Measurements from ENCODE around the gene MAGOHB. TPM values are rescaled to one million over a fixed set of nuclear protein-coding genes. Genes with fewer than 3 reads are reported as not detected.
"Not testable (repeated sequence)": the region's sequence is repeated elsewhere in the genome, so short reads cannot be mapped to it uniquely, and the experiment has no call there.

MAGOHB gene
- total RNA-seq, 1 donor from 2014 or later = 21.7 TPM

DNA sequence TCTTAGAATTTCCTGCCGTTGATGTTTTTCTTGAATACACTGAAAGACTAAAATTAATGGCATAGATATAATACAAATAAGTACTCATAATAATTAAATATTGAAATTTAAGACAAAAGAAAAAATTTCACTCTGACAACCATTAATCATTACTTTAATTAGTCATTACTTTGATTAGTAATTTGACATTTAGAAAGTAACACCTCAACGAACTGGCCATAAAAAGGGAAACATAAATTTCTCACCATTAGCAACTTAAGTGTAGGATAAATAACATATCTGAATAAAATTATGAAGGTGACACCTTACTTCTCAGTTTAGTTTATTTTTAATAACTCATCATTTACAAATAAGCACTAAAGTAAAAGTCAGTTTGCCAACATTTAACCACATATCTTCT is 17.5 kb downstream of the MAGOHB start:
- Histone ChIP-seq H3K27me3 (ENCODE audit: control insufficient read depth, insufficient read depth, low read length) (no peaks in the 10 kb centered on the region), H3K4me3 (ENCODE audit: low read depth, low read length) (no peak overlapping the region), H3K36me3 (ENCODE audit: control insufficient read depth, insufficient read depth, low read length) (no peaks in the 10 kb centered on the region)
- TF ChIP-seq, protein P1, sequence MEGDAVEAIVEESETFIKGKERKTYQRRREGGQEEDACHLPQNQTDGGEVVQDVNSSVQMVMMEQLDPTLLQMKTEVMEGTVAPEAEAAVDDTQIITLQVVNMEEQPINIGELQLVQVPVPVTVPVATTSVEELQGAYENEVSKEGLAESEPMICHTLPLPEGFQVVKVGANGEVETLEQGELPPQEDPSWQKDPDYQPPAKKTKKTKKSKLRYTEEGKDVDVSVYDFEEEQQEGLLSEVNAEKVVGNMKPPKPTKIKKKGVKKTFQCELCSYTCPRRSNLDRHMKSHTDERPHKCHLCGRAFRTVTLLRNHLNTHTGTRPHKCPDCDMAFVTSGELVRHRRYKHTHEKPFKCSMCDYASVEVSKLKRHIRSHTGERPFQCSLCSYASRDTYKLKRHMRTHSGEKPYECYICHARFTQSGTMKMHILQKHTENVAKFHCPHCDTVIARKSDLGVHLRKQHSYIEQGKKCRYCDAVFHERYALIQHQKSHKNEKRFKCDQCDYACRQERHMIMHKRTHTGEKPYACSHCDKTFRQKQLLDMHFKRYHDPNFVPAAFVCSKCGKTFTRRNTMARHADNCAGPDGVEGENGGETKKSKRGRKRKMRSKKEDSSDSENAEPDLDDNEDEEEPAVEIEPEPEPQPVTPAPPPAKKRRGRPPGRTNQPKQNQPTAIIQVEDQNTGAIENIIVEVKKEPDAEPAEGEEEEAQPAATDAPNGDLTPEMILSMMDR (IDR thresholded peaks at IDR 0.05; ENCODE audit: insufficient read depth, low read length, poor library complexity, severe bottlenecking) = no peak
- DNase-seq (ENCODE audit: low read depth) = no peak

DNA sequence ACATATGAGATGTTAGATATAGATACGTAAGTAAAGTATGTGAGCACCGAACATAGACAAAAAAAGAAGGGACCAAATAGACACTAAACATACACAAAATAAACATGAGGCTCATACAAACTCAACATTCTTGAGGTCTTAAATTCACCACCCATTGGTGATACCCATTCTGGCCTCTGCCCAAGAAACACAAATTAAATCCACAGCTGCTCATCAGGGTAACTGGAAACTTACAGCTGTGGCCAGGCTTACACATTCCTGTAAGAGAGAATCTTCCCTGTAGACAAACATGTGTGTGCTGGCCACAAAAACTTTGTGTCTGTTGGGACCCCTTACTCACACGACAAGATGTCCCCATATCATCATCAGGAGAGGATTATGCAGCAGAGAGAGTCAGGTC is 22.4 kb downstream of the MAGOHB start:
- Histone ChIP-seq H3K36me3 (ENCODE audit: control insufficient read depth, insufficient read depth, low read length) (no peaks in the 10 kb centered on the region), H3K27me3 (ENCODE audit: control insufficient read depth, insufficient read depth, low read length) (no peaks in the 10 kb centered on the region), H3K4me3 (ENCODE audit: low read depth, low read length) (no peak overlapping the region)
- DNase-seq (ENCODE audit: low read depth) = no peak
- TF ChIP-seq, protein P1 (IDR thresholded peaks at IDR 0.05; ENCODE audit: insufficient read depth, low read length, poor library complexity, severe bottlenecking) = no peak

GRCh38 chr12:10584415-10584814 is 29.0 kb downstream of the MAGOHB start:
- H3K4me3 ChIP-seq (ENCODE audit: low read depth, low read length) = no peak overlapping the region
- H3K36me3 ChIP-seq (ENCODE audit: control insufficient read depth, insufficient read depth, low read length) = no peaks in the 10 kb centered on the region
- TF ChIP-seq, protein P1 (IDR thresholded peaks at IDR 0.05; ENCODE audit: insufficient read depth, low read length, poor library complexity, severe bottlenecking) = no peak
- no peaks in the 10 kb centered on the region for H3K27me3 ChIP-seq (ENCODE audit: control insufficient read depth, insufficient read depth, low read length)
- no peak for DNase-seq (ENCODE audit: low read depth)

- Histone ChIP-seq H3K27me3 (ENCODE audit: control insufficient read depth, insufficient read depth, low read length) (no peaks in the 10 kb centered on the region), H3K36me3 (ENCODE audit: control insufficient read depth, insufficient read depth, low read length) (no peaks in the 10 kb centered on the region), H3K4me3 (ENCODE audit: low read depth, low read length) (no peak overlapping the region)
- TF ChIP-seq, protein P1 (IDR thresholded peaks at IDR 0.05; ENCODE audit: insufficient read depth, low read length, poor library complexity, severe bottlenecking) = no peak
- no peak for DNase-seq (ENCODE audit: low read depth)
Measured at GRCh38 chr12:10582704-10583103, 30.7 kb downstream of the MAGOHB start.

DNA sequence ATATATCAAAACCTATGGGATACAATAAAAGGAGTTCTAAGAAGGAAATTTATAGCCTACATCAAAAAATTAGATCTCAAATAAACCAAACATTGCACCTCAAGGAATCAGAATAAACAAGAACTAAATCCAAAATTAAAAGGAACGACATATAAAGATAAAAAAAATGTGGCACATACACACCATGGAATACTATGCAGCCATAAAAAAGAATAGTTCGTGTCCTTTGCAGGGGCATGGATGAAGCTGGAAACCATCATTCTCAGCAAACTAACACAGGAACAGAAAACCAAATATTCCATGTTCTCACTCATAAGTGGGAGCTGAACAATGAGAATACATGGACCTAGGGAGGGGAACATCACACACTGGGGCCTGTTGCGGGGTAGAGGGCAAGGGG is 31.3 kb downstream of the MAGOHB start:
- not testable (repeated sequence) for DNase-seq (ENCODE audit: low read depth); H3K27me3 ChIP-seq (ENCODE audit: control insufficient read depth, insufficient read depth, low read length); H3K36me3 ChIP-seq (ENCODE audit: control insufficient read depth, insufficient read depth, low read length)

GRCh38 chr12:10574307-10574706 is 39.1 kb downstream of the MAGOHB start:
- no peaks in the 10 kb centered on the region for H3K27me3 ChIP-seq (ENCODE audit: control insufficient read depth, insufficient read depth, low read length)
- TF ChIP-seq, protein P1 (IDR thresholded peaks at IDR 0.05; ENCODE audit: insufficient read depth, low read length, poor library complexity, severe bottlenecking) = no peak
- H3K4me3 ChIP-seq (ENCODE audit: low read depth, low read length) = no peak overlapping the region
- no peak for DNase-seq (ENCODE audit: low read depth)
- no peaks in the 10 kb centered on the region for H3K36me3 ChIP-seq (ENCODE audit: control insufficient read depth, insufficient read depth, low read length)

More for the DNA sequence above, 31.3 kb downstream of the MAGOHB start:
- H3K4me3 ChIP-seq (ENCODE audit: low read depth, low read length) = not testable (repeated sequence)

GRCh38 chr12:10572021-10572490 is 41.4 kb downstream of the MAGOHB start:
- H3K27me3 ChIP-seq (ENCODE audit: control insufficient read depth, insufficient read depth, low read length); H3K4me3 ChIP-seq (ENCODE audit: low read depth, low read length); DNase-seq (ENCODE audit: low read depth); H3K36me3 ChIP-seq (ENCODE audit: control insufficient read depth, insufficient read depth, low read length): not testable (repeated sequence)
